ENCODE results near the gene HARBI1. TPM values are rescaled to one million over a fixed set of nuclear protein-coding genes. Genes with fewer than 3 reads are reported as not detected.
A peak's percentile ranks its signal among the peaks of the same experiment; 100 is the strongest.

Gene HARBI1
- total RNA-seq, 2 donors from 2014 or later = 7.5 to 8.4 TPM

GRCh38 chr11:46664612-46665011 is 47.6 kb upstream of the HARBI1 start:
- TF ChIP-seq, protein P1, sequence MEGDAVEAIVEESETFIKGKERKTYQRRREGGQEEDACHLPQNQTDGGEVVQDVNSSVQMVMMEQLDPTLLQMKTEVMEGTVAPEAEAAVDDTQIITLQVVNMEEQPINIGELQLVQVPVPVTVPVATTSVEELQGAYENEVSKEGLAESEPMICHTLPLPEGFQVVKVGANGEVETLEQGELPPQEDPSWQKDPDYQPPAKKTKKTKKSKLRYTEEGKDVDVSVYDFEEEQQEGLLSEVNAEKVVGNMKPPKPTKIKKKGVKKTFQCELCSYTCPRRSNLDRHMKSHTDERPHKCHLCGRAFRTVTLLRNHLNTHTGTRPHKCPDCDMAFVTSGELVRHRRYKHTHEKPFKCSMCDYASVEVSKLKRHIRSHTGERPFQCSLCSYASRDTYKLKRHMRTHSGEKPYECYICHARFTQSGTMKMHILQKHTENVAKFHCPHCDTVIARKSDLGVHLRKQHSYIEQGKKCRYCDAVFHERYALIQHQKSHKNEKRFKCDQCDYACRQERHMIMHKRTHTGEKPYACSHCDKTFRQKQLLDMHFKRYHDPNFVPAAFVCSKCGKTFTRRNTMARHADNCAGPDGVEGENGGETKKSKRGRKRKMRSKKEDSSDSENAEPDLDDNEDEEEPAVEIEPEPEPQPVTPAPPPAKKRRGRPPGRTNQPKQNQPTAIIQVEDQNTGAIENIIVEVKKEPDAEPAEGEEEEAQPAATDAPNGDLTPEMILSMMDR (conservative IDR thresholded peaks at IDR 0.05) = no peak
- 40 to 63% methylated on average over 4 to 6 of the region's 6 CpGs for WGBS, 2 experiments (ENCODE audit: insufficient coverage in 1 of 2, insufficient read length in 1 of 2)
- Mint-ChIP-seq H3K27me3 (ENCODE audit: insufficient read depth) (no peaks in the 10 kb centered on the region), H3K27ac (peak overlapping the region; percentile 77), H3K4me1 (peaks cover 20% of the 10 kb centered on the region), H3K9me3 (no peaks in the 10 kb centered on the region), H3K4me3 (no peak overlapping the region), H3K36me3 (ENCODE audit: low read depth) (peaks cover 78% of the 10 kb centered on the region)
- Histone ChIP-seq H3K9ac (ENCODE audit: extremely low read depth, low read length, poor library complexity, severe bottlenecking) (no peak overlapping the region), H3K4me3 (ENCODE audit: low read length) (no peak overlapping the region), H3K4me1 (ENCODE audit: control insufficient read depth, insufficient read depth, low read length) (peaks cover 13% of the 10 kb centered on the region), H3K27me3 (ENCODE audit: control insufficient read depth, insufficient read depth, low read length, poor library complexity, severe bottlenecking) (no peaks in the 10 kb centered on the region), H3K27ac (ENCODE audit: low read depth, low read length) (peak overlapping the region; percentile 50), H3K9me3 (ENCODE audit: control insufficient read depth, low read length) (no peaks in the 10 kb centered on the region), H3K36me3 (ENCODE audit: control insufficient read depth, insufficient read depth, low read length) (peaks cover 69% of the 10 kb centered on the region)
- DNase-seq = peak; percentile 66

- Mint-ChIP-seq H3K4me3 (no peak overlapping the region), H3K27me3 (ENCODE audit: insufficient read depth) (no peaks in the 10 kb centered on the region), H3K27ac (peak overlapping the region; percentile 73), H3K36me3 (ENCODE audit: low read depth) (peaks cover 79% of the 10 kb centered on the region), H3K4me1 (peaks cover 20% of the 10 kb centered on the region), H3K9me3 (no peaks in the 10 kb centered on the region)
- WGBS, 2 experiments (ENCODE audit: insufficient coverage in 1 of 2, insufficient read length in 1 of 2) = 89 to 100% methylated on average over 4 of the region's 4 CpGs
- H3K9ac ChIP-seq (ENCODE audit: extremely low read depth, low read length, poor library complexity, severe bottlenecking) = no peak overlapping the region
- no peak overlapping the region for H3K4me3 ChIP-seq (ENCODE audit: low read length)
- no peak overlapping the region for H3K27ac ChIP-seq (ENCODE audit: low read depth, low read length)
- H3K4me1 ChIP-seq (ENCODE audit: control insufficient read depth, insufficient read depth, low read length) = peaks cover 13% of the 10 kb centered on the region
- TF ChIP-seq, protein P1 (conservative IDR thresholded peaks at IDR 0.05) = no peak
- no peak for DNase-seq
- peaks cover 69% of the 10 kb centered on the region for H3K36me3 ChIP-seq (ENCODE audit: control insufficient read depth, insufficient read depth, low read length)
- H3K9me3 ChIP-seq (ENCODE audit: control insufficient read depth, low read length) = no peaks in the 10 kb centered on the region
- no peaks in the 10 kb centered on the region for H3K27me3 ChIP-seq (ENCODE audit: control insufficient read depth, insufficient read depth, low read length, poor library complexity, severe bottlenecking)
Measured at GRCh38 chr11:46663277-46663940, 46.4 kb upstream of the HARBI1 start.

- Mint-ChIP-seq H3K36me3 (ENCODE audit: low read depth) (peaks cover 81% of the 10 kb centered on the region), H3K4me1 (peaks cover 20% of the 10 kb centered on the region), H3K9me3 (no peaks in the 10 kb centered on the region), H3K27ac (no peak overlapping the region), H3K27me3 (ENCODE audit: insufficient read depth) (no peaks in the 10 kb centered on the region), H3K4me3 (no peak overlapping the region)
- no peak for DNase-seq
- Histone ChIP-seq H3K9me3 (ENCODE audit: control insufficient read depth, low read length) (no peaks in the 10 kb centered on the region), H3K27ac (ENCODE audit: low read depth, low read length) (no peak overlapping the region), H3K36me3 (ENCODE audit: control insufficient read depth, insufficient read depth, low read length) (peaks cover 69% of the 10 kb centered on the region), H3K4me1 (ENCODE audit: control insufficient read depth, insufficient read depth, low read length) (peaks cover 13% of the 10 kb centered on the region), H3K27me3 (ENCODE audit: control insufficient read depth, insufficient read depth, low read length, poor library complexity, severe bottlenecking) (no peaks in the 10 kb centered on the region), H3K4me3 (ENCODE audit: low read length) (no peak overlapping the region), H3K9ac (ENCODE audit: extremely low read depth, low read length, poor library complexity, severe bottlenecking) (no peak overlapping the region)
- TF ChIP-seq, protein P1 (conservative IDR thresholded peaks at IDR 0.05) = no peak
Measured at GRCh38 chr11:46662366-46662765, 45.3 kb upstream of the HARBI1 start.
